ENCODE measurements around the gene TMPRSS12. TPM values are rescaled to one million over a fixed set of nuclear protein-coding genes. Genes with fewer than 3 reads are reported as not detected.

TMPRSS12 gene
- total RNA-seq, 3 donors from 2014 or later (not counting 1 experiment from before 2014, with no cell fraction given): not detected

DNA sequence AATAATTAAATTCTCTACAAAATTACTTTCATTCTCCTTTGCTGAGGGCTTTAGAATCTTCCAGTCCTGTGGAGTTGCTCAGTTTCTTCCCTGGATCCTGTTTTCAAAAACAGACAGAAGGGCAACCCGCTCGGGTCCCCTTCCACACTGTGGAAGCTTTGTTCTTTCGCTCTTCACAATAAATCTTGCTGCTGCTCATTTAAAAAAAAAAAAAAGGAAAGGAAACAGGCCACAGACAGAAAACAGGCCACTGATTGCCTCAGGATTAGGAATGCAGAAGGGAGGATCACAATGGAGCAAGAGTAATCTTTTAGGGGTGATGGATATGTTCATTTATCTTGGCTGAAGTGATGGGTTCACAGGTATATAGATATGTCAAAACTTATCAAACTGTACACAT lies 80.1 kb downstream of the TMPRSS12 start:
- Mint-ChIP-seq H3K36me3 (peaks cover 5% of the 10 kb centered on the region), H3K4me3 (peak overlapping the region; percentile 70), H3K27ac (peak overlapping the region; percentile 92 to 95), H3K27me3 (ENCODE audit: low read depth in 2 of 2) (peaks cover 0 to 5% of the 10 kb centered on the region in 2 donors), H3K9me3 (peaks cover 0 to under 1% of the 10 kb centered on the region in 2 donors), H3K4me1 (peaks cover 49 to 53% of the 10 kb centered on the region in 2 donors)
- intact Hi-C loops (cut with micrococcal nuclease): loop anchor here (10.0 kb wide), 1 partner anchor 102 kb away; the partner anchor contains the start of gene SLC11A2
- TF ChIP-seq, protein P1, sequence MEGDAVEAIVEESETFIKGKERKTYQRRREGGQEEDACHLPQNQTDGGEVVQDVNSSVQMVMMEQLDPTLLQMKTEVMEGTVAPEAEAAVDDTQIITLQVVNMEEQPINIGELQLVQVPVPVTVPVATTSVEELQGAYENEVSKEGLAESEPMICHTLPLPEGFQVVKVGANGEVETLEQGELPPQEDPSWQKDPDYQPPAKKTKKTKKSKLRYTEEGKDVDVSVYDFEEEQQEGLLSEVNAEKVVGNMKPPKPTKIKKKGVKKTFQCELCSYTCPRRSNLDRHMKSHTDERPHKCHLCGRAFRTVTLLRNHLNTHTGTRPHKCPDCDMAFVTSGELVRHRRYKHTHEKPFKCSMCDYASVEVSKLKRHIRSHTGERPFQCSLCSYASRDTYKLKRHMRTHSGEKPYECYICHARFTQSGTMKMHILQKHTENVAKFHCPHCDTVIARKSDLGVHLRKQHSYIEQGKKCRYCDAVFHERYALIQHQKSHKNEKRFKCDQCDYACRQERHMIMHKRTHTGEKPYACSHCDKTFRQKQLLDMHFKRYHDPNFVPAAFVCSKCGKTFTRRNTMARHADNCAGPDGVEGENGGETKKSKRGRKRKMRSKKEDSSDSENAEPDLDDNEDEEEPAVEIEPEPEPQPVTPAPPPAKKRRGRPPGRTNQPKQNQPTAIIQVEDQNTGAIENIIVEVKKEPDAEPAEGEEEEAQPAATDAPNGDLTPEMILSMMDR (IDR thresholded peaks at IDR 0.05): no peak
- peak overlapping the region; percentile 72 for H3K27ac ChIP-seq (ENCODE audit: low read length)
- WGBS (ENCODE audit: insufficient coverage): 78% methylated on average over 3 of the region's 3 CpGs
- DNase-seq: no peak
- H3K27me3 ChIP-seq (ENCODE audit: control insufficient read depth, insufficient read depth, low read length): no peaks in the 10 kb centered on the region
- H3K9me3 ChIP-seq (ENCODE audit: control insufficient read depth, insufficient read depth, low read length): no peaks in the 10 kb centered on the region
- H3K4me1 ChIP-seq (ENCODE audit: control insufficient read depth, insufficient read depth, low read length): peaks cover 22% of the 10 kb centered on the region
- no peaks in the 10 kb centered on the region for H3K36me3 ChIP-seq (ENCODE audit: control insufficient read depth, insufficient read depth, low read length)
- no peak for ATAC-seq
- H3K4me3 ChIP-seq (ENCODE audit: low read length): no peak overlapping the region

DNA sequence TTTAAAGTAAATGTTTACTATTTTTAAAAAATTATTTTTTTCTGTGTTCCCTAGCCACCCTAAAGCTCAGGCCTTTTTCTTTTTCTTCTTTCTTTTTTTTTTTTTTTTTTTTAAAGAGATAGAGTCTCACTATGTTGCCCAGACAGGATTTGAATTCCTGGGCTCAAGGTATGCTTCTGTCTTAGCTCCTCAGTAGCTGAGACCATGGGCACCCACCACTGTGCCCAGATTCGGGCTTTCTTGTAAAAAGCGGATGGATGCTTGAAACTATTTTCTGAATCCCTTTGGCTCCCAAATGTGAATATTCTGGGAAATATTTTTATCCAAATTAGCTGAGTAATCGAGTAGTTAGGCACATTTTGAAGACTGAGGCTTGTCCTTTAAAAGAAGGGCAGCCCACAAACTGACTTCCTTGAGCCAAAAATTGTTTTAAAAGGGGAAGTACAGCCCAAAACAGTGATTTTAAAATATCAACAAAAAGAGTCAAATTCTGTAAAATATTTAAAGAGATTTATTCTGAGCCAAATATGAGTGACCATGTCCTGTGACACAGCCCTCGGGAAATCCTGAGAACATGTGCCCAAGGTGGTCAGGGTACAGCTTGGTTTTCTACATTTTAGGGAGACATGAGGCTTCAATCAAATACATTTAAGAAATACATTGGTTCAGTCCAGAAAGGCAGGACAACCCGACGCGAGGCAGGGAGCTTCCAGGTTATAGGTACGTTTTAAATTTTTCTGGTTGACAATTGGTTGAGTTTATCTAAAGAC lies 80.8 kb downstream of the TMPRSS12 start:
- Histone ChIP-seq H3K9me3 (ENCODE audit: control insufficient read depth, insufficient read depth, low read length) (no peaks in the 10 kb centered on the region), H3K27me3 (ENCODE audit: control insufficient read depth, insufficient read depth, low read length) (no peaks in the 10 kb centered on the region), H3K36me3 (ENCODE audit: control insufficient read depth, insufficient read depth, low read length) (no peaks in the 10 kb centered on the region), H3K4me3 (ENCODE audit: low read length) (peak overlapping the region; percentile 29), H3K27ac (ENCODE audit: low read length) (peak overlapping the region; percentile 72), H3K4me1 (ENCODE audit: control insufficient read depth, insufficient read depth, low read length) (peaks cover 28% of the 10 kb centered on the region)
- no peaks in the 10 kb centered on the region for H3K27me3 Mint-ChIP-seq (ENCODE audit: low read depth in 2 of 2)
- TF ChIP-seq, protein P1 (IDR thresholded peaks at IDR 0.05): no peak
- 20% methylated on average over 8 of the region's 8 CpGs for WGBS (ENCODE audit: insufficient coverage)
- no peaks in the 10 kb centered on the region for H3K36me3 Mint-ChIP-seq
- intact Hi-C loops (cut with micrococcal nuclease): loop anchor here (10.0 kb wide), 1 partner anchor 101 kb away; the partner anchor contains the start of gene SLC11A2
- peaks cover 56 to 60% of the 10 kb centered on the region in 2 donors for H3K4me1 Mint-ChIP-seq
- H3K4me3 Mint-ChIP-seq: peak overlapping the region; percentile 96
- H3K9me3 Mint-ChIP-seq: no peaks in the 10 kb centered on the region
- H3K27ac Mint-ChIP-seq: peak overlapping the region; percentile 92 to 95
- DNase-seq: no peak
- ATAC-seq: no peak

DNA sequence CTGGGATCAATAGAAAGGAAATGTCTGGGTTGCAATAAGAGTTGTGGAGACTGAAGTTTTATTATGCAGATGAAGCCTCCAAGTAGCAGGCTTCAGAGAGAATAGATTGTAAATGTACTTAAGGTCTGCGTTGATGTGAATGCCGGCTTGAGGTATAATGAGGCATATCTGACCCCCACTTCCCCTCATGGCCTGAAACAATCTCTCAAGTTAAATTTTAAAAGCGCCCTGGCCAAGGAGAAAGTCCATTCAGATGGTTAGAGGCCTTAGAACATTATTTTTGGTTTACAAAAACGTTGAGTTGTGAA lies 81.4 kb downstream of the TMPRSS12 start:
- Histone ChIP-seq H3K4me3 (ENCODE audit: low read length) (peak overlapping the region; percentile 29), H3K4me1 (ENCODE audit: control insufficient read depth, insufficient read depth, low read length) (peaks cover 32% of the 10 kb centered on the region), H3K36me3 (ENCODE audit: control insufficient read depth, insufficient read depth, low read length) (no peaks in the 10 kb centered on the region), H3K27me3 (ENCODE audit: control insufficient read depth, insufficient read depth, low read length) (no peaks in the 10 kb centered on the region), H3K9me3 (ENCODE audit: control insufficient read depth, insufficient read depth, low read length) (no peaks in the 10 kb centered on the region), H3K27ac (ENCODE audit: low read length) (peak overlapping the region; percentile 72)
- intact Hi-C loops (cut with micrococcal nuclease): loop anchor here (10.0 kb wide), 1 partner anchor 101 kb away; the partner anchor contains the start of gene SLC11A2
- peak overlapping the region; percentile 92 to 95 for H3K27ac Mint-ChIP-seq
- peaks cover 60 to 64% of the 10 kb centered on the region in 2 donors for H3K4me1 Mint-ChIP-seq
- TF ChIP-seq, protein P1 (IDR thresholded peaks at IDR 0.05): no peak
- peak; percentile 22 to 32 (median 26) for ATAC-seq
- no peaks in the 10 kb centered on the region for H3K36me3 Mint-ChIP-seq
- no peaks in the 10 kb centered on the region for H3K27me3 Mint-ChIP-seq (ENCODE audit: low read depth in 2 of 2)
- peak overlapping the region; percentile 96 for H3K4me3 Mint-ChIP-seq
- H3K9me3 Mint-ChIP-seq: no peaks in the 10 kb centered on the region
- 8% methylated on average over 2 of the region's 4 CpGs for WGBS (ENCODE audit: insufficient coverage)
- DNase-seq: no peak
